ENCODE results near the gene SFTPA2. TPM values are rescaled to one million over a fixed set of nuclear protein-coding genes. Genes with fewer than 3 reads are reported as not detected.

Gene SFTPA2
- total and polyA plus RNA-seq, 2 experiments from 2014 or later: not detected

- Mint-ChIP-seq H3K4me3 (no peak overlapping the region), H3K9me3 (peaks cover 18% of the 10 kb centered on the region), H3K27me3 (ENCODE audit: insufficient read depth, low read depth, poor library complexity) (peaks cover 4% of the 10 kb centered on the region), H3K4me1 (peaks cover 25% of the 10 kb centered on the region), H3K36me3 (ENCODE audit: low read depth) (peaks cover 9% of the 10 kb centered on the region), H3K27ac (no peak overlapping the region)
- Histone ChIP-seq H3F3A (replicated peaks; ENCODE audit: low read depth) (no peaks in the 10 kb centered on the region), H3K4me2 (no peak overlapping the region), H3K36me3 (ENCODE audit: insufficient read depth) (no peaks in the 10 kb centered on the region), H3K27me3 (ENCODE audit: insufficient read depth) (no peaks in the 10 kb centered on the region), H3K79me2 (replicated peaks; ENCODE audit: insufficient read depth) (no peaks in the 10 kb centered on the region), H2AFZ (no peak overlapping the region), H3K27ac (ENCODE audit: low read depth) (no peak overlapping the region), H4K20me1 (replicated peaks; ENCODE audit: insufficient read depth) (no peaks in the 10 kb centered on the region), H3K4me1 (ENCODE audit: insufficient read depth) (peaks cover 3% of the 10 kb centered on the region), H3K9me2 (ENCODE audit: insufficient read depth) (0 out of 2 replicates have a peak, but pooled peaks cover 9% of the 10 kb centered on the region), H3K4me3 (no peak overlapping the region)
- ATAC-seq (no peak), DNase-seq (ENCODE audit: low spot score) (no peak)
- no peak for TF ChIP-seq ZNF331 (CRISPR knock-in tag; IDR thresholded peaks at IDR 0.05; ENCODE audit: low read depth)
- TF ChIP-seq ZNF462 (CRISPR knock-in tag; IDR thresholded peaks at IDR 0.05): no peak
- no peak for TF ChIP-seq CREB1 (CRISPR knock-in tag; IDR thresholded peaks at IDR 0.05; ENCODE audit: low read depth)
- no peak for TF ChIP-seq ZNF114 (CRISPR knock-in tag; IDR thresholded peaks at IDR 0.05)
- TF ChIP-seq POLR2AphosphoS5 (IDR thresholded peaks at IDR 0.05; ENCODE audit: low read depth): no peak
Measured at GRCh38 chr10:79604294-79604693, 44.1 kb upstream of the SFTPA2 start.

GRCh38 chr10:79602953-79603352, 42.7 kb upstream of the SFTPA2 start:
- H3K4me3 Mint-ChIP-seq: no peak overlapping the region
- Histone ChIP-seq H3F3A (replicated peaks; ENCODE audit: low read depth) (no peaks in the 10 kb centered on the region), H3K36me3 (ENCODE audit: insufficient read depth) (peaks cover 8% of the 10 kb centered on the region; the same call in 1 of the 2 replicates), H3K4me2 (no peak overlapping the region), H3K27ac (ENCODE audit: low read depth) (no peak overlapping the region), H3K4me3 (no peak overlapping the region), H3K27me3 (ENCODE audit: insufficient read depth) (no peaks in the 10 kb centered on the region), H3K9me2 (ENCODE audit: insufficient read depth) (0 out of 2 replicates have a peak, but pooled peaks cover 9% of the 10 kb centered on the region), H3K4me1 (ENCODE audit: insufficient read depth) (no peaks in the 10 kb centered on the region; the same call in 1 of the 2 replicates), H3K79me2 (replicated peaks; ENCODE audit: insufficient read depth) (no peaks in the 10 kb centered on the region), H2AFZ (no peak overlapping the region), H4K20me1 (replicated peaks; ENCODE audit: insufficient read depth) (no peaks in the 10 kb centered on the region)
- H3K36me3 Mint-ChIP-seq (ENCODE audit: low read depth): peaks cover 22% of the 10 kb centered on the region
- H3K4me1 Mint-ChIP-seq: peaks cover 23% of the 10 kb centered on the region
- peaks cover 32% of the 10 kb centered on the region for H3K9me3 Mint-ChIP-seq
- H3K27ac Mint-ChIP-seq: no peak overlapping the region
- TF ChIP-seq ZNF114 (CRISPR knock-in tag; IDR thresholded peaks at IDR 0.05) (no peak), ZNF331 (CRISPR knock-in tag; IDR thresholded peaks at IDR 0.05; ENCODE audit: low read depth) (no peak), JUNB (IDR thresholded peaks at IDR 0.05; ENCODE audit: unreplicated experiment) (no peak), NANOG (IDR thresholded peaks at IDR 0.05; ENCODE audit: borderline replicate concordance) (no peak), STAT1 (IDR thresholded peaks at IDR 0.05; ENCODE audit: unreplicated experiment) (no peak), EZH2phosphoT487 (IDR thresholded peaks at IDR 0.05; ENCODE audit: unreplicated experiment) (no peak), REST (IDR thresholded peaks at IDR 0.05; ENCODE audit: unreplicated experiment) (no peak)
- DNase-seq (ENCODE audit: low spot score) (peak; percentile 1), ATAC-seq (peak; percentile 47)
- H3K27me3 Mint-ChIP-seq (ENCODE audit: insufficient read depth, low read depth, poor library complexity): peaks cover 4% of the 10 kb centered on the region

Measured in GM23338 (cell line).